ENCODE data around the gene C19orf47. TPM values are rescaled to one million over a fixed set of nuclear protein-coding genes. Genes with fewer than 3 reads are reported as not detected.

C19orf47 gene
- total RNA-seq, 1 experiment from 2014 or later, result 18.0 TPM

DNA sequence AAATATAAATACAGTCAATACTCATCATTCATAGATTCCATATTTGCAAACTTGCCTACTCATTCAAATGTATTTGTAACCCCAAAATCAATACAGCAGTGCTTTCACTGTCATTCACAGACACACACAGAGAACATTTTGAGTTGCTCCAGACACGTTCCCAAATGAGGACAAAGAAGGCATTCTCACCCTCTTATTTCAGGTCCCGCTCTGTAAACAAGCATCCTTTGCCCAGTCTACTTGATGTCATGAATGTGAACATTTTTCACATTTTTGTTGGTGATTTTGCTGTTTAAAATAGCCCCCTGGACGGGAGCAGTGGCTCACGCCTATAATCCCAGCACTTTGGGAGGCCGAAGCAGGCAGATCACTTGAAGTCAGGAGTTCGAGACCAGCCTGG is 15.5 kb downstream of the C19orf47 start (continued):
- TF ChIP-seq MAX (IDR thresholded peaks at IDR 0.05) (no peak), SIN3A (IDR thresholded peaks at IDR 0.05; ENCODE audit: low read depth) (no peak), SRF (IDR thresholded peaks at IDR 0.05; ENCODE audit: low read depth) (no peak), POLR2AphosphoS5 (IDR thresholded peaks at IDR 0.05; ENCODE audit: low read depth, low read length) (no peak), CEBPB (IDR thresholded peaks at IDR 0.05; ENCODE audit: low read depth) (no peak), YY1 (IDR thresholded peaks at IDR 0.05; ENCODE audit: extremely low read depth, insufficient replicate concordance, low read depth, low read length) (no peak), RAD21 (IDR thresholded peaks at IDR 0.05; ENCODE audit: low read depth) (no peak), TCF7L2 (IDR thresholded peaks at IDR 0.05; ENCODE audit: borderline replicate concordance, extremely low read depth, insufficient read depth, insufficient read length) (no peak), ZNF274 (IDR thresholded peaks at IDR 0.05; ENCODE audit: low read depth, low read length) (no peak), CTCF (IDR thresholded peaks at IDR 0.05 in 2 of 3, conservative IDR thresholded peaks at IDR 0.05 in 1 of 3; ENCODE audit: borderline replicate concordance in 1 of 3, insufficient read depth in 1 of 3, low read depth in 2 of 3, low read length in 2 of 3) (no peak), ZFX (IDR thresholded peaks at IDR 0.05) (no peak)

GRCh38 chr19:40331052-40331451 is 17.1 kb downstream of the C19orf47 start:
- BruUV-seq (replicated peaks), result no TSS peak
- ChIA-PET POLR2A (interaction anchor here (1.1 kb wide), 1 partner anchor 12 kb away, joined by 3 read pairs; no protein-coding TSS in a partner anchor), RAD21 (ENCODE audit: low non-redundant PET in 1 of 2, low total read pairs in 2 of 2, uncharacterized antibody in 2 of 2, unreplicated experiment in 2 of 2) (no interaction called here), CTCF (no interaction called here)
- Histone ChIP-seq H3K9ac (ENCODE audit: low read length) (no peak overlapping the region), H3K36me3 (ENCODE audit: control insufficient read depth in 1 of 2, insufficient read depth in 2 of 2, low read length in 2 of 2) (peaks cover 20 to 37% of the 10 kb centered on the region in 2 experiments), H3K9me3 (ENCODE audit: control insufficient read depth in 1 of 2, insufficient read depth in 1 of 2, low read depth in 1 of 2, low read length in 2 of 2) (no peaks in the 10 kb centered on the region), H4K20me1 (ENCODE audit: insufficient read depth) (no peaks in the 10 kb centered on the region), H3K79me2 (ENCODE audit: insufficient read depth, low read length) (no peaks in the 10 kb centered on the region; the same call in 1 of the 2 replicates), H3K4me1 (ENCODE audit: control insufficient read depth in 1 of 2, insufficient read depth in 2 of 2, low read length in 2 of 2) (no peaks in the 10 kb centered on the region), H3K4me2 (ENCODE audit: low read length) (no peak overlapping the region), H3K27ac (ENCODE audit: low read depth, low read length) (no peak overlapping the region), H3K9me2 (ENCODE audit: insufficient read depth) (no peaks in the 10 kb centered on the region), H3K4me3 (replicated peaks in 1 of 2; ENCODE audit: low read depth in 1 of 2, low read length in 2 of 2) (no peak overlapping the region), H2AFZ (ENCODE audit: low read depth, low read length, poor library complexity, severe bottlenecking) (no peak overlapping the region), H3K27me3 (ENCODE audit: insufficient read depth, low read length) (no peaks in the 10 kb centered on the region)
- ATAC-seq (no peak), DNase-seq (ENCODE audit: low read depth, low spot score) (no peak)
- TF ChIP-seq POLR2AphosphoS5 (IDR thresholded peaks at IDR 0.05; ENCODE audit: low read depth, low read length) (no peak), POLR2A (IDR thresholded peaks at IDR 0.05; ENCODE audit: borderline replicate concordance, extremely low read depth, insufficient read depth, insufficient read length) (no peak), EGR1 (IDR thresholded peaks at IDR 0.05; ENCODE audit: low read depth) (no peak), ATF3 (IDR thresholded peaks at IDR 0.05) (no peak), EZH2phosphoT487 (IDR thresholded peaks at IDR 0.05; ENCODE audit: borderline replicate concordance) (no peak), CBX3 (IDR thresholded peaks at IDR 0.05; ENCODE audit: low read depth) (no peak)
- intact Hi-C loops (cut with micrococcal nuclease), result no loop called here
